Subcutaneous preadipocyte (primary cell): ENCODE results near the gene ANHX. TPM values are rescaled to one million over a fixed set of nuclear protein-coding genes. Genes with fewer than 3 reads are reported as not detected.

ENCODE experiments used
- small RNA-seq: library from RNA; depleted of rRNA; stranded (forward); fragments of <200 nt; gene quantifications from one replicate; pipeline ENCODE3, GENCODE V24; 2012
- total RNA-seq: library from RNA; depleted of rRNA; stranded (reverse); fragments of >200 nt; gene quantifications from 2 replicates; pipeline ENCODE4 v1.2.3, GENCODE V29; 2012

The ANHX gene
- total RNA-seq = not detected in 2 replicates

GRCh38 chr12:133235401-133236112 lies at the start of gene ANHX:
Gene ANHX, minus strand, starts transcription at chr12:133235877. Its CDS starts 1,521 bp downstream, at chr12:133234356.

GRCh38 chr12:133181238-133181959 lies 54.3 kb downstream of the ANHX start, which contains the start of gene ZNF268:
Gene ZNF268, plus strand, starts transcription at chr12:133181495. Its CDS starts 503 bp downstream, at chr12:133181998.

Small RNA genes lying within 50 kb of the gene (small RNA-seq; reads per million reads assigned to genes)
- gene RF00019 = not detected
- not detected for gene RNU6-717P

Other genes starting within 250 kb of the ANHX start
- gene ZNF26, start 249.5 kb downstream of the ANHX start, total RNA-seq = 16.8 and 22.8 TPM in 2 replicates
- gene ZNF84, start 198.4 kb downstream of the ANHX start, total RNA-seq = 16.2 and 17.8 TPM in 2 replicates
- 11.0 and 16.4 TPM in 2 replicates for gene ZNF140, start 155.0 kb downstream of the ANHX start, total RNA-seq
- 1.1 and 1.4 TPM in 2 replicates for gene ZNF891, start 105.6 kb downstream of the ANHX start, total RNA-seq
- gene ZNF10, start 105.2 kb downstream of the ANHX start, total RNA-seq = 2.9 and 3.5 TPM in 2 replicates
- 19.1 and 20.9 TPM in 2 replicates for gene ZNF268, start 54.4 kb downstream of the ANHX start, total RNA-seq